Lung microvascular endothelial cell (primary cell): ENCODE data around the gene KRTAP5-11. TPM values are rescaled to one million over a fixed set of nuclear protein-coding genes. Genes with fewer than 3 reads are reported as not detected.
"Not testable (repeated sequence)": the region's sequence is repeated elsewhere in the genome, so short reads cannot be mapped to it uniquely, and the experiment has no call there.

Source experiments
- DNase-seq, 2 donors: peaks; one replicate each; pipeline versions ENCODE4 v3.0.0 to v3.0.0-alpha.2; 2010; ENCODE audit warnings: low read depth in 2 of 2
- total RNA-seq: library from RNA; depleted of rRNA; stranded (reverse); fragments of >200 nt; gene quantifications from 2 replicates; pipeline ENCODE4 v1.2.1, GENCODE V29; 2014

KRTAP5-11 gene
- total RNA-seq, 1 donor from 2014 or later = not detected

DNA sequence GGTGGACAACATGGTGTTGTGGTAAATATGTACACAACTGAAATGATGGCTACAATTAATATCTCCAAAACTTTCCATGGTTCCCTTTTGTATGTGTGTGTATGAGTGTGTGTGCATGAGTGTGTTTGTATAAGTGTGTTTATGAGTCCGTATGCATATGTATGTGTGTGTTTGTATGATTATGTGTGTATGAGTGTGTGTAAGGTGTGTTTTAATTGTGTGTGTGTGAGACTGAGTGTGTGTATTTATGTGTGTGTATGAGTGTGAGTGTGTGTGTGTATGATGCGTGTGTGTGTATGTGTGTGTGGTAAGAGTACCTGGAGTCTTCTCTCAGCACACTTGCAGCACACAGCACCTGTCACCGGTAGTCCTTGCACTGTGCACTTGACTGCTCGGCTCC lies 26.7 kb downstream of the KRTAP5-11 start:
- DNase-seq = no peak

DNA sequence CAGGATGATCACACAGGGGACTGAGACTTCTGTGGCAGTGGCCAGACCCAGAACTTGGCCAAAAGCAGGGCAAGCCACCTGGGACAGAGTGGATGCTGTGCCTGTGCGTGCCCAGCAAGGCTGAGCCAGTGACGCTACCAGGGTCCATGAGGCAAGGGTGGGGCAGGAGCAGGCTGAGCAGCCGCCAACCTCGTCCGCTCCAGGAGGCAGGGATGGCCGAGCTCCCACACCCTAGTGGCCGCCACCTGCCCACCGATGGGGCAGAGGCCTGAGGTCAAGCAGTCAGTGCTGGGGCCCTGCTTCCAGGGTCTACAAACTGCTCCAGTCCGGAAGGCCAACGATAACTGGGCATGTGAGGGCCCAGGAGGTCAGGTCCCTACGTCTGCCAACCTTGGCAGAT lies 27.2 kb downstream of the KRTAP5-11 start:
- DNase-seq = no peak

DNA sequence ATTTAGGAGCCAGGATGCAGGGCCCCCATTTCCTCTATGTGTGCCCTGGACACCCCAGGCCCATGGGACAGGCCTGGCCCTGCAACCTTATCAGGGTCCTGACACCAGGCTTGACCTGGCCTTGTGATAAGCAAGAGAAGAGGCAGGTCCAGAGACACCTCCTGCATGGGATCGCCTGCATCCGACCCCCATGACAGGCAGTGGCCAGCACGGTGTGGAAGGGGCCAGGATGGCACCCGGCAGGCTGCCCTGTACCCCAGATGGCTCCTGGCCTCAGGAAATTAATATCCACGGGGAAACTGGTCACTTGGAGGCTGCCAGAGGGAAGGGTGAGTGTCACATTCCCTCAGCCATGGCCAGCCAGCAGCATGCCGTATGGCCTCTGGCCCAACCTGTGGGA lies 27.7 kb downstream of the KRTAP5-11 start:
- no peak for DNase-seq

DNA sequence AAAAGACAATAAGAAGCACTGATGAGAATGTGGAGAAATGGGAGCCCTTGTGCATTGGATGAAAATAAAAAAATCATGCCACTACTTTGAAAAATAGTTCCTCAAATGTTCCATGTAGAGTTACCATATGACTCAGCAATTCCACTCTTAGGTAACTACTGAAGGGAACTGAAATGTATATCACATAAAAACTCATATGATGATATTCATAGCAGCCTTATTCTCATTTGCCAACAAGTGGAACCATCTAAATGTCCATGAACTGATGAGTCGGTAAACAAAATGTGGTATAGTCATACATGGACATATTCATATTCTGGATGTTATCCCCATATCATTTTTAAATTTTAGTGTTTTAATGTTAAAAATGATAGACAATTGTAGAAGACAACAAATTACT lies 31.0 kb downstream of the KRTAP5-11 start:
- no peak for DNase-seq

DNA sequence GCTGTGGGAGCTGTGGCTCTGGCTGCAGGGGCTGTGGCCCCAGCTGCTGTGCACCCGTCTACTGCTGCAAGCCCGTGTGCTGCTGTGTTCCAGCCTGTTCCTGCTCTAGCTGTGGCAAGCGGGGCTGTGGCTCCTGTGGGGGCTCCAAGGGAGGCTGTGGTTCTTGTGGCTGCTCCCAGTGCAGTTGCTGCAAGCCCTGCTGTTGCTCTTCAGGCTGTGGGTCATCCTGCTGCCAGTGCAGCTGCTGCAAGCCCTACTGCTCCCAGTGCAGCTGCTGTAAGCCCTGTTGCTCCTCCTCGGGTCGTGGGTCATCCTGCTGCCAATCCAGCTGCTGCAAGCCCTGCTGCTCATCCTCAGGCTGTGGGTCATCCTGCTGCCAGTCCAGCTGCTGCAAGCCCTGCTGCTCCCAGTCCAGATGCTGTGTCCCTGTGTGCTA lies 33.9 kb downstream of the KRTAP5-11 start:
- no peak for DNase-seq

DNA sequence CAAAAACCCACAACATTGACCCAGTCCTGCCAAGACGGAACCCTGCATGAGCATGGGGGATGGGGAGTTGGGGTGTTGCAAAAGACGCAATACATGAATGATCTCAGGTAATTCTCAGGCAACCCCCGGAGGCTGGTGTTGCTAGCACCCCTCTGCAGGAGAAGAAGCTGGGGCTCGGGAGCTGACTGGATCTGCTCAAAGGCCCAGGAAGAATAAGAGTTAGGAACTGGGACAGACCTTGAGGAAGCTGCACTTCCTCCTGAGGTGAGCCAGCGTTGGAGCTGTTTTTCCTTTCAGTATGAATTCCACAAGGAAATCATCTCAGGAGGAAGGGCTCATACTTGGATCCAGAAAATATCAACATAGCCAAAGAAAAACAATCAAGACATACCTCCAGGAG lies 34.6 kb downstream of the KRTAP5-11 start, which contains the start of gene KRTAP5-9:
Gene KRTAP5-9, plus strand, starts transcription at position 301 of the 400 bp plus-strand sequence. CDS start 238 bp downstream, outside the sequence.
- DNase-seq = no peak

DNA sequence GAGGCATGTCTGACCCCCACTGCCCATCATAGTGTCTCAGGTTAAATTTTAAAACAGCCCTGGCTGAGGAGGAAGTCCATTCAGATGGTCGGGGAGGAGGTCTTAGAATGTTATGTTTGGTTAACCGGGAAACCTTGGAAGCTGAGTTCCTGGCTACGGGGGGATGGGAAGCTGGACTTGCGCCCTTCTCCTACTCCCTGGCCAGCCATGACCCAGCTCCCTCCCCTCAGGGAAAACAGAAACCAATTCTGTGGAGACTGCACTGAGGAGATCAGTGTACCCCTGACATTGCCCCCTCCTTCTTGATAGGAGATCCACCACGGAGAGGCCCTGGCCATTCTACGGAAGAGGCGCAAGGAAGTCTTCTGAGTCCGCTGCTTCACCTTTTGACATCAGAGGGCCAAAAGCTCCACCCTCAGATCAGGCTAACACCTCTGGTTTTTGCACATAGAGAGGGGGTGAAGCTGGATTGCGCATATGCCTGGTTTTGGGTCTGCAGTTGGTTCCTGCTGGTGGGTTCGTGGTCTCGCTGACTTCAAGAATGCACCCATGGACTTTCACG lies 37.2 kb downstream of the KRTAP5-11 start:
- no peak for DNase-seq

DNA sequence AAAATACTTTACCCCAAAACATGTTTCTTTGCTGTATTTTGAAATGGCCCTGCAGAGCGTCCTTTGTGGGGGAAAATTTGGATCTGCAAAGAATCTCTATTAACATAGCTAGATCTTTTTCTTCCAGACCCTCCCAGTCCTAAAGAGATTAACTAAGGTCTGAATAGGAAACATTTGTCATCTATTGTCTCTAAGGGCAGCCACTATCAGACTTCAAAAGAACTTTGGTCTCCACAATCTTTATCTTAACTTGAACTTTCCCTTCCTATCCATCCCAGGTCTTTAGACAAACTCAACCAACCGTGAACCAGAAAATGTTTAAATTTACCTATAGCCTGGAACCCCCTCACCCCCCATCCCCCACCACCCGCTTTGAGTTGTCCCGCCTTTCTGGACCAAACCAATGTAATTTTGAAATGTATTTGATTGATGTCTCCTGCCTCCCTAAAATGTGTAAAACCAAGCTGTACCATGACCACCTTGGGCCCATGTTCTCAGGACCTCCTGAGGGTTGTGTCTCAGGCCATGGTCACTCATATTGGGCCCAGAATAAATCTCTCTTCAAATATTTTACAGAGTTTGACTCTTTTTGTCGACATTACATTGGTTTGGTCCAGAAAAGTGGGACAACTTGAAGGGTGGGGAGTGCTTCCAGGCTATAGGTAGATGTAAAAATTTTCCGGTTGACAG lies 38.0 kb downstream of the KRTAP5-11 start:
- no peak for DNase-seq

DNA sequence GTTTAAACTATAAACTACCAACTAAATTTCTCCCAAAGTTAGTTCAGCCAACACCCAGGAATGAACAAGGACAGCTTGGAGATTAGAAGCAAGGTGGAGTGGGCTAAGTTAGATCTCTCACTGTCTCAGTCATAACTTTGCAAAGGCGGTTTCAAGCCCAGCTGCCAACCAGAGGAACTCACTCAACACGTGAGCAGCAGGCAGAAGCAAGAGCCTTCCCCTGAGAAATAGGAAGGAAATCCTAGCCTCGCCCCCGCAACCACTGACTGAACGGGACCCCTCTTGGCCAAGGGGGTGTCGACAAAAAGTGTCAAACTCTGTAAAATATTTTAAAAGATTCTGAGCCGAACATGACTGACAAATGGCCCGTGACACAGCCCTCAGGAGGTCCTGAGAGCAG lies 38.8 kb downstream of the KRTAP5-11 start:
- no peak for DNase-seq

DNA sequence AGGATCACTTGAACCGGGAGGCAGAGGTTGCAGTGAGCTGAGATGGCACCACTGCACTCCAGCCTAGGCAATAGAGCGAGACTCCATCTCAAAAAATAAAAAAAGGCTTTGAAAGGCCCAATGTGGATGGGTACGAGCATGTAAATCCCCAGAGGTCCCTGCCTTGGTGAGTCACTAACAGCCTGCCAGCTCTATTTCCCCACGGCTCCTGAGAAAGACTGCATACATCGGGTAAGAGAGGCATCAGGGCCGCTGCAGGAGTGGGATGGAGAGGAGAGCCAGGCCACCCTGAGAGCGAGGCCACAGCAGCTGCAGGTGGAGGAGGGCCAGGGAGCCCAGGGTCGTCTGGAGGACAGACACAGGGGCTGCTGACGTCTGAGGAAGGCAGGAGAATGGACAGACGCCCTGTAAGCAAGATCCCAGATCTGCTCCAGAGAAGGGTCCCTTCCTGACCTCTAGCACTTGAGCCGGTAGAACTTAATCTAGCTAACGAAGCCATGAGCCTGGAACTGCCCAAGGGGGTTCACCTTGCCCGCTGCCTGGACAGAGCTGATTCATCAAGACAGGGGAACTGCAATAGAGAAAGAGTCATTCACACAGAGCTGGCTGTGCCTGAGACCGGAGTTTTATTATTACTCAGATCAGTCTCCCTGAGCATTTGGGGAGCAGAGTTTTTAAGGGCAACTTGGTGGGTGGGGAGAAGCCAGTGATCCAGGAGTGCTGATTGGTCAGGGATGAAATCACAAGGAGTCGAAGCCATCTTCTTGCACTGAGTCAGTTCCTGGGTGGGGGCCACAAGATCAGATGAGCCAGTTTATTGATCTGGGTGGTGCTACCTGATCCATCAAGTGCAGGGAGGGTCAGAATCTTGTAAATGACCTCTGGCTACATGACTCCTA lies 39.5 kb downstream of the KRTAP5-11 start:
- no peak for DNase-seq

DNA sequence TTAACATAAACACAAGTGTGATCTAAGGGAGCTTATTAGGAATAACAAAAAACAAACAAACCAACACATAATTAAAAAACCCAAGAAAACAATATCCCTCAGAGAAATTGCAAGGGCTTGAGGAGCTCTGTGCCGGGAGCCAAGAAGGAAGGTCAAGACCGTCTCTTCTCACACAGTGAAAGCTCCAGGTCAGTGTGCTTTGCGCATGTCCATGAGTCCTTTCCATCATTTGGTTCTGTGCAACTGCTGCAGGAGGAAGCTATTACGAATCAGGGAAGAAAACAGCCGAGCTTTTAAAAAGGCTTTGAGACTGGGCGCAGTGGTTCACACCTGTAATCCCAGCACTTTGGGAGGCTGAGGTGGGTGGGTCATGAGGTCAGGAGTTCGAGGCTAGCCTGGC lies 40.3 kb downstream of the KRTAP5-11 start:
- DNase-seq = no peak

DNA sequence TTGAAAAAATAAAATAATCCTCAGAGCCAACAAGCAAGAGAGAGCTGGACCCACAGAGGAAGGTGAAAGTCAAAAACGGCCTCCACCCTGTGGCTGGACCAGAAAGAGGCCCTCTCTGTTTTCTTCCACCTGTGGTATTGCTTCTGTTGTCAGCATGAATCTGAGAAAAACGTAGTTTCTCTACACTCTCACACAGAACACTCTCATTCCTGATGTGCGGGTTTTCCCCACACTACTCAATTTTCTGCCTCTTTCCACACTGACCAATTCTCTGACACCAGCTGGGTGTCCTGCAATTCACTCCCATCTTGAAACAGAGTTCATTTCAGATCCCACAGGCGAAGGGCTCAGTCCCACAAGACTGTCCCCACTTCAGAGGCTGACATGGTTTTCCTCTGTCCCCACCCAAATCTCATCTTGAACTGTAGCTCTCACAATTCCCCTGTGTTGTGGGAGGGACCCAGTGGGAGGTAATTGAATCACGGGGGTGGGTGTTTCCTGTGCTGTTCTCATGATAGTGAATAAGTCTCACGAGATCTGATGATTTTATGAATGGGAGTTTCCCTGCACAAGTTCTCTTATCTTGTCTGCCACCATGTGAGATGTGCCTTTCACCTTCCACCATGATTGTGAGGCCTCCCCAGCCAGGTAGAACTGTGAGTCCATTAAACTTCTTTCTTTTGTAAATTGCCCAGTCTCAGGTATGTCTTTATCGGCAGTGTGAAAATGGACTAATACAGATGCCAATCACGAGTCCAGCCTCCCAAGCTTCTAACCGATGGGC lies 42.0 kb downstream of the KRTAP5-11 start:
- not testable (repeated sequence) for DNase-seq

DNA sequence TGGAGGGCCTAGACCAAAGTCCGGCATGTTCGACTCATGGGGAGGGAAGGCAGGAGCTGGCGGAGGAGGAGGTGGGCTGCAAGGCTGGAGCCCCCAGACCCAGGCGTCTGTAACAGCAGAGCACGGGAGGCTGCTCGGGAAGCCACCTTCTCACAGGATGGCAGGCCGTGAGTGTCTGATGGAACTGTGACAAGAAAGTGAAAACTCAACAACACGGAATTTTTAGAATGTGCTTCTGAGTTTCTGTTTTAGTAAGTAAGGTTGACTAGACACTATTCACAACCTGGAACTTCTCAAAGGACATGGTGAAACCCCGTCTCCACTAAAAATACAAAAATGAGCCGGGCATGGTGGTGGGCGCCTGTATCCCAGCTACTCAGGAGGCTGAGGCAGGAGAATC lies 42.7 kb downstream of the KRTAP5-11 start:
- not testable (repeated sequence) for DNase-seq

DNA sequence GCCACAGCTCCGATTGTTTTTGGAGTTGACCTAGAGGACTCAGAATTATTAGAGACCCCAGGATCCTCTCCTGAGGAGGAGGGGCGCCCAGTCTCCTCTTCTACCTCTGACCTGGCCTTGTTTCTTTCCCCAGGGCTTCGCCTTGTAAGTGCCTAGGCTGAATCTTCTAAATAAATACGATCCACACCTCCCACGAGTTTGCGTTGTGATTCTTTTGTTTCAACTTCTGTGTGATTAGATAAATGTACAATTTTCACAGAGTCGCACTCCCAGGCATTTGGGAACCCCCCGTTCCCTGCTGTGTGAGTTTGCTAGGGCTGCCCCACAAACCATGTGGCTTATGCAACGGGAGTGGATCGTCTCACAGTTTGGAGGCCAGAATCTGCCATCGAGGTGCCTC lies 43.7 kb downstream of the KRTAP5-11 start:
- no peak for DNase-seq

DNA sequence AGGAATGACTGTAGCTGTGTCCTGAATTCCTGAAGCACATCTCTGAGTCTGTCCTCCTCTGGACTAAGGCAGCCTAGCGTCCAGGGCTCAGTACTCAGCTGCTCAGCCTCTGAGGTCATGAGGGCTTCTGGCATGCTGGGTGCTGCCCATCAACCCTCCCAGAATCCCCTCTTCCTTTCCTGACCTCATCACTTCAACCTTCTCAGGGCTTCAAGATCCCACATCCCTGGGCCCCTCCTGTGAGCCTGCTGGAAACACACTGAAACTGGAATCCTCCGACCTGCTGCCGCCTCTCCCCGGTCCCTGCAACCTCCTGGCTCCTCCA lies 44.0 kb downstream of the KRTAP5-11 start:
- no peak for DNase-seq

DNA sequence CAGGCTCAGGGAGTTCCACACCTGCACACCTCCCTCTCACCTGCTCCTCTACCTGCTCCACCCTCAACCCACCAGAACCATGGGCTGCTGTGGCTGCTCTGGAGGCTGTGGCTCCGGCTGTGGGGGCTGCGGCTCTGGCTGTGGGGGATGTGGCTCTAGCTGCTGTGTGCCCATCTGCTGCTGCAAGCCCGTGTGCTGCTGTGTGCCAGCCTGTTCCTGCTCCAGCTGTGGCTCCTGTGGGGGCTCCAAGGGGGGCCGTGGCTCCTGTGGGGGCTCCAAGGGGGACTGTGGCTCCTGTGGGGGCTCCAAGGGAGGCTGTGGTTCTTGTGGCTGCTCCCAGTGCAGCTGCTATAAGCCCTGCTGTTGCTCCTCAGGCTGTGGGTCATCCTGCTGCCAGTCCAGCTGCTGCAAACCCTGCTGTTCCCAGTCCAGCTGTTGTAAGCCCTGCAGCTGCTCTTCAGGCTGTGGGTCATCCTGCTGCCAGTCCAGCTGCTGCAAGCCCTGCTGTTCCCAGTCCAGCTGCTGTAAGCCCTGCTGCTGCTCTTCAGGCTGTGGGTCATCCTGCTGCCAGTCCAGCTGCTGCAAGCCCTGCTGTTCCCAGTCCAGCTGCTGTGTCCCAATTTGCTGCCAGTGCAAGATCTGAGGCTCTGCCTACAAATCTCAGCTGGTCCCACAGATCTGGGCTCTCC lies 44.6 kb downstream of the KRTAP5-11 start, which contains the start of gene KRTAP5-8:
Gene KRTAP5-8, plus strand, starts transcription at position 49 of the 689 bp plus-strand sequence. Its CDS starts 31 bp downstream, at position 80.
- not testable (repeated sequence) for DNase-seq

DNA sequence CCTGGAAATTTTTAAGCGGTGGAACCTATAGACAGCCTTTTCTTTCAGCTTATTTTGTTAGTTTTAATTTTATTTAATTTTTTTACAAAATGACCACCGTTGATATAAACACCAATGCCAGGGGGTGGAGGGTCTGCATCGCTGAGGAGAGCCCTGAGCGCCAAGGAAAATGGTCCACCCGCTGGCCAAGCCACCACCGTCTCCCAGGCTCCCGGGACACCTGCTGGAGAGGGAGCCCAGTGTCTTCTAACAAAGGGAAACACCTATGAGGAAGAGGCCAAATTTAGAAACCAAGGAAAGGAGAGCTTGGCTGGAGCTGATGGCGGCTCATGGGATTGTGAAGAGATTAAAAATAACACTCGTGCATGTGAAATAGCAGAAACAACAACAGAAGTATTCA lies 45.1 kb downstream of the KRTAP5-11 start:
- DNase-seq = no peak

DNA sequence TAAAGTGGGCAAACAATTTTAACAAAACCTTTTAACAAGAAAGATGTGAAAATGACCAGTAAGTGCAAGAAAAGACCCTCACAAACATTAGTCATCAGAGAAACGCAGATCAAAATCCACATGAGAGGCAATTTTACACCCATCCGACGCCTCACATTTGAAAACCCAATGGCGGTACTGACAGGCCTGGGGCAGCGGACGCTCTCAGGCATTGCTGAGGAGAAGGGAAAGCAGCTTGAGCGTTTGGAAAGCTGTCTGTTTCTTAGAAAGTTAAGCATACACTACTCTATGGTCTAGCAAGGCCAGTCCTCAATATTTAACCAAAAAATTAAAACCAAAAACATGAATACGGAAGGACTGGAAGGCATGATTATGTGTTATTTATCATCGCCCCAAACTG lies 46.9 kb downstream of the KRTAP5-11 start:
- DNase-seq = no peak

DNA sequence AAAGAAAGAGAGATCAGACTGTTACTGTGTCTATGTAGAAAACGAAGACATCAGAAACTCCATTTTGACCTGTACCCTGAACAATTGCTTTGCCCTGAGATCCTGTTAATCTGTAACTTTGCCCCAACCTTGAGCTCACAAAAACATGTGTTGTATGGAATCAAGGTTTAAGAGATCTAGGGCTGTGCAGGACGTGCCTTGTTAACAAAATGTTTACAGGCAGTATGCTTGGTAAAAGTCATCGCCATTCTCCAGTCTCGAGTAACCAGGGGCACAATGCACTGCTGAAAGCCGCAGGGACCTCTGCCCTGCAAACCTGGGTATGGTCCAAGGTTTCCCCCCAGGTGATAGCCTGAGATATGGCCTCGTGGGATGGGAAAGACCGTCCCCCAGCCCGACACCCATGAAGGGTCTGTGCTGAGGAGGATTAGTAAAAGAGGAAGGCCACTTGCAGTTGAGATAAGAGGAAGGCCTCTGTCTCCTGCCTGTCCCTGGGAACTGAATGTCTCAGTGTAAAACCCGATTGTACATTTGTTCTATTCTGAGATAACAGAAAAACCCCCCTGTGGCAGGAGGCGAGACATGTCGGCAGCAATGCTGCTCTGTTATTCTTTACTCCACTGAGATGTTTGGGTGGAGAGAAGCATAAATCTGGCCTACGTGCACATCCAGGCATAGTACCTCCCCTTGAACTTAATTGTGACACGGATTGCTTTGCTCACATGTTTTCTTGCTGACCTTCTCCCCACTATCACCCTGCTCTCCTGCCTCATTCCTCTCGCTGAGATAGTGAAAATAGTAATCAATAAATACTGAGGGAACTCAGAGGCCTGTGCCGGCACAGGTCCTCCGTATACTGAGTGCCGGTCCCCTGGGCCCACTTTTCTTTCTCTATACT lies 47.7 kb downstream of the KRTAP5-11 start:
- DNase-seq = not testable (repeated sequence)
